HEK293T (cell line): ENCODE measurements around the gene PTDSS2.

Source experiments
- ARNT ChIP-seq: fragments of 450-650 bp; IDR thresholded peaks from 2 replicates; pipeline ENCODE4 v1.6.1; 2017; ENCODE audit warnings: mild to moderate bottlenecking
- BHLHE40 ChIP-seq: fragments of 450-650 bp; IDR thresholded peaks from 2 replicates; pipeline ENCODE4 v1.6.1; 2016; ENCODE audit warnings: mild to moderate bottlenecking, moderate library complexity, borderline replicate concordance
- CTBP1 ChIP-seq: fragments of 450-650 bp; IDR thresholded peaks from 2 replicates; pipeline ENCODE4 v1.6.1; 2016; ENCODE audit warnings: borderline replicate concordance
- ELF4 ChIP-seq: fragments of 450-650 bp; IDR thresholded peaks from 2 replicates; pipeline ENCODE4 v1.6.1; 2017; ENCODE audit warnings: antibody characterized with exemption
- FOXK2 ChIP-seq: fragments of 450-650 bp; IDR thresholded peaks from 2 replicates; pipeline ENCODE4 v1.6.1; 2016; ENCODE audit warnings: mild to moderate bottlenecking
- FOXM1 ChIP-seq: fragments of 450-650 bp; IDR thresholded peaks from 2 replicates; pipeline ENCODE4 v1.6.1; 2017; ENCODE audit warnings: mild to moderate bottlenecking, borderline replicate concordance
- L3MBTL2 ChIP-seq: fragments of 450-650 bp; conservative IDR thresholded peaks from 2 replicates; pipeline ENCODE4 v1.6.1; 2016; ENCODE audit warnings: mild to moderate bottlenecking
- LEF1 ChIP-seq: fragments of 450-650 bp; IDR thresholded peaks from 2 replicates; pipeline ENCODE4 v1.6.1; 2017; ENCODE audit warnings: mild to moderate bottlenecking, borderline replicate concordance
- NFRKB ChIP-seq: fragments of 450-650 bp; IDR thresholded peaks from 2 replicates; pipeline ENCODE4 v1.6.1; 2016; ENCODE audit warnings: mild to moderate bottlenecking, moderate library complexity
- SP1 ChIP-seq: fragments of 450-650 bp; IDR thresholded peaks from 2 replicates; pipeline ENCODE4 v1.6.1; 2017
- SUZ12 ChIP-seq: fragments of 450-650 bp; IDR thresholded peaks from 2 replicates; pipeline ENCODE4 v1.6.1; 2016; ENCODE audit warnings: mild to moderate bottlenecking
- TARDBP ChIP-seq: fragments of 450-650 bp; IDR thresholded peaks from 2 replicates; pipeline ENCODE4 v1.6.1; 2016
- ZNF384 ChIP-seq: fragments of 450-650 bp; IDR thresholded peaks from 2 replicates; pipeline ENCODE4 v1.6.1; 2016
- TF ChIP-seq, protein P1 (sequence below): fragments of 450-650 bp; IDR thresholded peaks from 2 replicates; pipeline ENCODE4 v1.6.1; 2016

GRCh38 chr11:415640-416041, 34.4 kb upstream of the PTDSS2 start:
- no peak for TF ChIP-seq NFRKB
- TF ChIP-seq FOXK2 = no peak
- no peak for TF ChIP-seq SP1
- TF ChIP-seq FOXM1 = no peak
- TF ChIP-seq, protein P1, sequence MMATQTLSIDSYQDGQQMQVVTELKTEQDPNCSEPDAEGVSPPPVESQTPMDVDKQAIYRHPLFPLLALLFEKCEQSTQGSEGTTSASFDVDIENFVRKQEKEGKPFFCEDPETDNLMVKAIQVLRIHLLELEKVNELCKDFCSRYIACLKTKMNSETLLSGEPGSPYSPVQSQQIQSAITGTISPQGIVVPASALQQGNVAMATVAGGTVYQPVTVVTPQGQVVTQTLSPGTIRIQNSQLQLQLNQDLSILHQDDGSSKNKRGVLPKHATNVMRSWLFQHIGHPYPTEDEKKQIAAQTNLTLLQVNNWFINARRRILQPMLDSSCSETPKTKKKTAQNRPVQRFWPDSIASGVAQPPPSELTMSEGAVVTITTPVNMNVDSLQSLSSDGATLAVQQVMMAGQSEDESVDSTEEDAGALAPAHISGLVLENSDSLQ = no peak
- TF ChIP-seq LEF1 = no peak
- TF ChIP-seq TARDBP = no peak
- TF ChIP-seq SUZ12 = no peak
- no peak for TF ChIP-seq ELF4
- no peak for TF ChIP-seq ZNF384
- no peak for TF ChIP-seq BHLHE40
- TF ChIP-seq CTBP1 = no peak
- no peak for TF ChIP-seq ARNT
- no peak for TF ChIP-seq L3MBTL2
